MM.1S (cell line): ENCODE measurements around the gene RIPOR1.

Experiments
- DNase-seq: peaks from one replicate; pipeline ENCODE4 v3.0.0-alpha.2; 2015
- H2AFZ ChIP-seq: fragments of 300-600 bp; sonication (generic); 2 replicates; pipeline ENCODE4 v1.6.0; 2016; ENCODE audit warnings: antibody characterized with exemption, low read length
- H3F3A ChIP-seq: fragments of 300-600 bp; sonication (generic); 2 replicates; pipeline ENCODE4 v1.6.1; 2016; ENCODE audit warnings: mild to moderate bottlenecking, antibody characterized with exemption, low read length, moderate library complexity, mixed read lengths; ENCODE audit not compliant: insufficient read depth
- H3K27ac ChIP-seq: fragments of 300-600 bp; sonication (generic); 2 replicates; pipeline ENCODE4 v1.5.1; 2016; ENCODE audit warnings: mild to moderate bottlenecking, low read length
- H3K27me3 ChIP-seq: fragments of 300-600 bp; sonication (generic); replicated peaks from 2 replicates; pipeline ENCODE4 v1.6.0; 2016; ENCODE audit warnings: low read length; ENCODE audit not compliant: insufficient read depth
- H3K36me3 ChIP-seq: fragments of 300-600 bp; sonication (generic); replicated peaks from 2 replicates; pipeline ENCODE4 v1.6.1; 2016; ENCODE audit warnings: mild to moderate bottlenecking, low read length, mixed read lengths; ENCODE audit not compliant: insufficient read depth
- H3K4me1 ChIP-seq: fragments of 300-600 bp; sonication (generic); 2 replicates; pipeline ENCODE4 v1.6.1; 2016; ENCODE audit warnings: low read length, mixed read lengths
- H3K4me2 ChIP-seq: fragments of 300-600 bp; sonication (generic); 2 replicates; pipeline ENCODE4 v1.6.0; 2016; ENCODE audit warnings: low read depth, low read length
- H3K4me3 ChIP-seq: fragments of 300-600 bp; sonication (generic); 2 replicates; pipeline ENCODE4 v1.5.1; 2016; ENCODE audit warnings: low read length, mixed read lengths
- H3K79me2 ChIP-seq: fragments of 300-600 bp; sonication (generic); 2 replicates; pipeline ENCODE4 v1.6.1; 2016; ENCODE audit warnings: mixed run types, low read length, mixed read lengths
- H3K9ac ChIP-seq: fragments of 300-600 bp; sonication (generic); 2 replicates; pipeline ENCODE4 v1.6.1; 2016; ENCODE audit warnings: low read length, mixed read lengths
- H3K9me2 ChIP-seq: fragments of 300-600 bp; sonication (generic); replicated peaks from 2 replicates; pipeline ENCODE4 v1.6.1; 2016; ENCODE audit warnings: mild to moderate bottlenecking, low read length, mixed read lengths; ENCODE audit not compliant: insufficient read depth
- H3K9me3 ChIP-seq: fragments of 300-600 bp; sonication (generic); replicated peaks from 2 replicates; pipeline ENCODE4 v1.6.1; 2016; ENCODE audit warnings: mild to moderate bottlenecking, low read length, mixed read lengths; ENCODE audit not compliant: insufficient read depth
- H4K20me1 ChIP-seq: fragments of 300-600 bp; sonication (generic); 2 replicates; pipeline ENCODE4 v1.6.1; 2016; ENCODE audit warnings: mild to moderate bottlenecking, low read length, moderate library complexity, mixed read lengths; ENCODE audit not compliant: insufficient read depth
- EZH2 ChIP-seq: fragments of 300-600 bp; sonication (generic); optimal IDR thresholded peaks from 2 replicates; pipeline ENCODE3; 2017; ENCODE audit warnings: low read depth, mild to moderate bottlenecking, antibody characterized with exemption, low read length, mixed read lengths
- EZH2phosphoT487 ChIP-seq: fragments of 300-600 bp; sonication (generic); IDR thresholded peaks from 2 replicates; pipeline ENCODE4 v1.6.1; 2018; ENCODE audit warnings: antibody characterized with exemption, low read length
- TF ChIP-seq, protein P1 (sequence below): fragments of 300-600 bp; sonication (generic); IDR thresholded peaks from 2 replicates; pipeline ENCODE4 v1.5.1; 2016; ENCODE audit warnings: antibody characterized with exemption, low read length, mixed read lengths

RIPOR1 gene

DNA sequence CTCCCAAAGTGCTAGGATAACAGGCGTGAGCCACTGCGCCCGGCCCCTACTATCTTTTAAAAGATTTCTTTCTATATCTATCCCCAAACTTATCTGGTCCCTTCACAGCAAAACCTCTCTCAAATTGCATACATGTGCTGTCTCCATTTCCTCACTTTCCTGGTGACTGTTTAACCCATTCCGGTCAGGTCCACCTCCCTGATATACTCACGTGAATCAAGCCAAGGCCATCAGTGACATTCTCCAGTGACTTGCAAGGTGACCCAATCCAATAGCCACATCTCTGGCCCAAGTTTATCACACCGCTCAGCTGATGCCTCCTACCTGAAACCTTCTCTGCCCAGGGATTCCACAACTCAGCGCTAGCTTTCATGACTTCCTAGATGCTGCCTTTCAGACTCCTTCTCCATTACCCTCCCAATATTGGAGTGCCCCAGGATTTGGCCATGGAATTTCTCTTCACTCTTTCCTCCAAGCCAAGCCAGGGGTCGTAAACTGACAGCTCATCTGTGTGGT is 32.3 kb downstream of the RIPOR1 start:
- Histone ChIP-seq H3K9me2 (no peaks in the 10 kb centered on the region), H3K79me2 (peaks cover 85% of the 10 kb centered on the region), H3F3A (peaks cover 46% of the 10 kb centered on the region), H3K27ac (peak overlapping the region; percentile 75), H3K27me3 (no peaks in the 10 kb centered on the region), H4K20me1 (no peaks in the 10 kb centered on the region), H2AFZ (no peak overlapping the region), H3K36me3 (peaks cover 3% of the 10 kb centered on the region; the same call in 1 of the 2 replicates), H3K4me2 (peak overlapping the region; percentile 73), H3K4me3 (peak overlapping the region; percentile 72), H3K9me3 (no peaks in the 10 kb centered on the region), H3K4me1 (peaks cover 21% of the 10 kb centered on the region), H3K9ac (peak overlapping the region; percentile 69)
- no peak for DNase-seq
- TF ChIP-seq, protein P1, sequence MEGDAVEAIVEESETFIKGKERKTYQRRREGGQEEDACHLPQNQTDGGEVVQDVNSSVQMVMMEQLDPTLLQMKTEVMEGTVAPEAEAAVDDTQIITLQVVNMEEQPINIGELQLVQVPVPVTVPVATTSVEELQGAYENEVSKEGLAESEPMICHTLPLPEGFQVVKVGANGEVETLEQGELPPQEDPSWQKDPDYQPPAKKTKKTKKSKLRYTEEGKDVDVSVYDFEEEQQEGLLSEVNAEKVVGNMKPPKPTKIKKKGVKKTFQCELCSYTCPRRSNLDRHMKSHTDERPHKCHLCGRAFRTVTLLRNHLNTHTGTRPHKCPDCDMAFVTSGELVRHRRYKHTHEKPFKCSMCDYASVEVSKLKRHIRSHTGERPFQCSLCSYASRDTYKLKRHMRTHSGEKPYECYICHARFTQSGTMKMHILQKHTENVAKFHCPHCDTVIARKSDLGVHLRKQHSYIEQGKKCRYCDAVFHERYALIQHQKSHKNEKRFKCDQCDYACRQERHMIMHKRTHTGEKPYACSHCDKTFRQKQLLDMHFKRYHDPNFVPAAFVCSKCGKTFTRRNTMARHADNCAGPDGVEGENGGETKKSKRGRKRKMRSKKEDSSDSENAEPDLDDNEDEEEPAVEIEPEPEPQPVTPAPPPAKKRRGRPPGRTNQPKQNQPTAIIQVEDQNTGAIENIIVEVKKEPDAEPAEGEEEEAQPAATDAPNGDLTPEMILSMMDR = no peak
- no peak for TF ChIP-seq EZH2

DNA sequence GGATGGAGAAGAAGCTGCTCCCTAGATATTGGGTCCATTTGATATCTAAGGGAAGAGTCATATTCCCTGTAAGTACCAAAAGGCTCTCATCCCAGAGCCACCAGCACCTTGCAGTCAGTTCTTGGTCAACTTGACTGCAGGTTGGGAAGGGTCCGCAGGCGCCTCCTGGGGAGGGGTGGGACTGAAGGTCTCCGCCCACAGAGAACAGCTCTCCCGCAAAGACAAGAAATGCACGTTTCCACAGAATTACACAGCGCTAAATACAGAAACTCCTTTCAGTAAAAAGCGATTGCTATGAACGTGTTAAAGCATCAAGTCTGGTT is 32.8 kb downstream of the RIPOR1 start:
- TF ChIP-seq, protein P1 = no peak
- TF ChIP-seq EZH2 (no peak), EZH2phosphoT487 (no peak)
- H3K36me3 ChIP-seq = peaks cover 3% of the 10 kb centered on the region; the same call in 1 of the 2 replicates
- no peaks in the 10 kb centered on the region for H3K9me3 ChIP-seq
- H2AFZ ChIP-seq = peak overlapping the region; percentile 25
- H4K20me1 ChIP-seq = no peaks in the 10 kb centered on the region
- H3K27ac ChIP-seq = peak overlapping the region; percentile 75
- peak overlapping the region; percentile 72 for H3K4me3 ChIP-seq
- H3K4me2 ChIP-seq = peak overlapping the region; percentile 73
- no peaks in the 10 kb centered on the region for H3K27me3 ChIP-seq
- no peak for DNase-seq
- H3K9ac ChIP-seq = peak overlapping the region; percentile 69
- peaks cover 46% of the 10 kb centered on the region for H3F3A ChIP-seq
- peaks cover 85% of the 10 kb centered on the region for H3K79me2 ChIP-seq
- no peaks in the 10 kb centered on the region for H3K9me2 ChIP-seq
- peaks cover 19% of the 10 kb centered on the region for H3K4me1 ChIP-seq

DNA sequence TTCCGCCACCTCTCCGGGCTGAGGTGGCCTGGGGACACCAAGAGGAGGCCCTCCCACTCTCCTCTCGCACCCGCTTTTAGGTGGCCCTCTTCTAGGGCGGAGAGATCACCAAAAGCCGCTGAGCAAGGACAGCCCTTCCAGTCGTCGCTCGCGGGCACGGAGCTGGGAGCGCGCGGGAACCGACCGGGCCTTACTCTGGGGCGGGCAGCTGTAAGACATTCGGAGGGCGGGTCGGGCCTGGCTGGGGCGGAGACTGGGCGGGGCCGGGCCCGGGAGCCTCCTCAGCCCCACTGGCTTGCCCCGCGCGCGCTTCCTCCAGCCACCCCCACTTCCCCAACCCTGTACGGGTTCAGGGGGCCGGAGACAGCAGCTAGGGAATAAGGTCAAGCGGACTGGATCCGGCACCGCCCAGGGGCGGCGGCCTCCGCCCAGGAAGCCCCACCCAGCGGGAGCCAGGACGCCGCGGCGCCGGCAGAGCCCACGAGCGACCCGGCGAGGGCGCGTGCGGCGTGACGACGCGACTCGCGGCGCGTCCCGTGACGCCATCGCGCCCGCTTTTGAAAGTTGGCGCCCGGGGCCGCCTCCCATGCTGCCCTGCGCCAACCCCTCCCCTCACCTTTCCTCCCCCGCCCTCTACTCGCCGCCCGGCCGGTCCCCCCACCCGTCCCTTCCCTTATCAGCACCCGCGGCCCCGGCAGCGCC is 33.3 kb downstream of the RIPOR1 start:
- Histone ChIP-seq H3K9me2 (no peaks in the 10 kb centered on the region), H3K27ac (peak overlapping the region; percentile 75), H3F3A (peaks cover 44% of the 10 kb centered on the region), H3K9me3 (no peaks in the 10 kb centered on the region), H4K20me1 (no peaks in the 10 kb centered on the region), H3K79me2 (peaks cover 85% of the 10 kb centered on the region), H3K4me3 (peak overlapping the region; percentile 72), H3K4me1 (peaks cover 21% of the 10 kb centered on the region), H3K36me3 (peaks cover 3% of the 10 kb centered on the region; the same call in 1 of the 2 replicates), H3K4me2 (peak overlapping the region; percentile 73), H2AFZ (peak overlapping the region; percentile 25), H3K27me3 (no peaks in the 10 kb centered on the region), H3K9ac (peak overlapping the region; percentile 69)
- DNase-seq = peak; percentile 98
- TF ChIP-seq EZH2 (no peak), EZH2phosphoT487 (no peak)
- TF ChIP-seq, protein P1 = no peak
